ENCODE measurements around the gene ROR2. TPM values are rescaled to one million over a fixed set of nuclear protein-coding genes. Genes with fewer than 3 reads are reported as not detected.
A peak's percentile ranks its signal among the peaks of the same experiment; 100 is the strongest.

The ROR2 gene
- total RNA-seq = 3.0 and 5.2 TPM in 2 replicates

DNA sequence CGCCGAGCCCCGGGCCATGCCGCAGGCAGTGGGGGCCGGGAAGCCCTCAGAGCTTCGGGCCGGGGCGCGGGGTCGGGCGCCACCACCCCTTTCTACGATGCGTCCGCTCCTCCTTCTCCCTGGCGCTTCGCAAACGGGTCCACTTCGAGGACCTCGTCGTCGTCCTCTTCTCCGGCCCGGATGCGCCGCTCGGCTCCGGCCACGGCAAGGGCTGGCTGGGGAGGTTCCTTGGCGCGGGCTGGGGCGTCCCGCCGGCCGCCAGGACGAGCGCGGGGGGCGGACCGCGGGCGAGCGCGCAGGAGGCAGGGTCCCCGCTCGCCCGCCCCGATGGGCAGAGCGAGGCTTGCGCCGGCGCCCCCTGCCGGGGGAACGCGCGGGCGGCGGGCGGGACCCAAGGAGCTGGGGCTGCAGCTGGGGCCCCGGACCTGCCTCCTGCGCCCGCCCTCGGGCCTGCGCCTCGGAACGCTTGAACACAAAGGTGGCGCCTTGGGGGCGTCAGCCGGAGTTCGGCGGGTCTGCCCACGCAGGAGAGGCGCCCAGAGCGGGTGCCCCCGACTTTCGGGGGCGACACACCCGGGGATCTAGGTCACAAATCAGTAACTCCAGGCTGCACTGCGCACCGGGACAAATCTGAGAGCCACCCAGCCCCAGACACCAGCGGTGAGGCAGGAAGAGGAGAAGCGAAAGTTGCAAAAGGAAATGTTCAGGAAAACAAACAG, at the start of gene ROR2:
ROR2 (minus strand) TSS at position 283 of the 719 bp plus-strand sequence.
- H3K4me3 ChIP-seq (ENCODE audit: low read depth, low read length) = peak within 1 kb of the TSS; percentile 75
- peak; percentile 77 for DNase-seq (ENCODE audit: low read depth)
- TF ChIP-seq, protein P1, sequence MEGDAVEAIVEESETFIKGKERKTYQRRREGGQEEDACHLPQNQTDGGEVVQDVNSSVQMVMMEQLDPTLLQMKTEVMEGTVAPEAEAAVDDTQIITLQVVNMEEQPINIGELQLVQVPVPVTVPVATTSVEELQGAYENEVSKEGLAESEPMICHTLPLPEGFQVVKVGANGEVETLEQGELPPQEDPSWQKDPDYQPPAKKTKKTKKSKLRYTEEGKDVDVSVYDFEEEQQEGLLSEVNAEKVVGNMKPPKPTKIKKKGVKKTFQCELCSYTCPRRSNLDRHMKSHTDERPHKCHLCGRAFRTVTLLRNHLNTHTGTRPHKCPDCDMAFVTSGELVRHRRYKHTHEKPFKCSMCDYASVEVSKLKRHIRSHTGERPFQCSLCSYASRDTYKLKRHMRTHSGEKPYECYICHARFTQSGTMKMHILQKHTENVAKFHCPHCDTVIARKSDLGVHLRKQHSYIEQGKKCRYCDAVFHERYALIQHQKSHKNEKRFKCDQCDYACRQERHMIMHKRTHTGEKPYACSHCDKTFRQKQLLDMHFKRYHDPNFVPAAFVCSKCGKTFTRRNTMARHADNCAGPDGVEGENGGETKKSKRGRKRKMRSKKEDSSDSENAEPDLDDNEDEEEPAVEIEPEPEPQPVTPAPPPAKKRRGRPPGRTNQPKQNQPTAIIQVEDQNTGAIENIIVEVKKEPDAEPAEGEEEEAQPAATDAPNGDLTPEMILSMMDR (IDR thresholded peaks at IDR 0.05; ENCODE audit: insufficient read depth, low read depth, low read length) = peak; percentile 50

GRCh38 chr9:91995000-91995655, 45.1 kb upstream of the ROR2 start:
- H3K4me3 ChIP-seq (ENCODE audit: low read depth, low read length) = no peak overlapping the region
- no peak for DNase-seq (ENCODE audit: low read depth)
- TF ChIP-seq, protein P1 (IDR thresholded peaks at IDR 0.05; ENCODE audit: insufficient read depth, low read depth, low read length) = no peak

DNA sequence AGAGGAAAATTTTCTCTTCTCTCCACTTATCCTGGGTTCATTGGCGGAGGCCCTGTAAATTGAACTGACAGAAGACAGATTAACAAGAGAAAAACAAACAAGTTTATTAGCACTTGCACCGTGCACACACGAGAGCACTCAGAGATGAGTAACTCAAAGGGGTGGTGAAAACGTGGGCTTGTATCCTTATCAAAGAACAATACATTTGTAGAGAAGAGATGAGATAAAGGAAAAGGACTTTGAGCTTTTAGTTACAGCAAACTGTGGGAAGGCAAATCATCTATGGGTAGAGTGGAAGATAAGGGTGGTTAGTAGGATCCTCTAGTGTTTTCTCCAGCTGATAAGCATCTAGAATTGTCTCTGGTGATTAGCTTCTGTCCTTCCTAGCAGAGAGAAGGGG, 44.4 kb upstream of the ROR2 start:
- TF ChIP-seq, protein P1 (IDR thresholded peaks at IDR 0.05; ENCODE audit: insufficient read depth, low read depth, low read length) = no peak
- no peak overlapping the region for H3K4me3 ChIP-seq (ENCODE audit: low read depth, low read length)
- no peak for DNase-seq (ENCODE audit: low read depth)

DNA sequence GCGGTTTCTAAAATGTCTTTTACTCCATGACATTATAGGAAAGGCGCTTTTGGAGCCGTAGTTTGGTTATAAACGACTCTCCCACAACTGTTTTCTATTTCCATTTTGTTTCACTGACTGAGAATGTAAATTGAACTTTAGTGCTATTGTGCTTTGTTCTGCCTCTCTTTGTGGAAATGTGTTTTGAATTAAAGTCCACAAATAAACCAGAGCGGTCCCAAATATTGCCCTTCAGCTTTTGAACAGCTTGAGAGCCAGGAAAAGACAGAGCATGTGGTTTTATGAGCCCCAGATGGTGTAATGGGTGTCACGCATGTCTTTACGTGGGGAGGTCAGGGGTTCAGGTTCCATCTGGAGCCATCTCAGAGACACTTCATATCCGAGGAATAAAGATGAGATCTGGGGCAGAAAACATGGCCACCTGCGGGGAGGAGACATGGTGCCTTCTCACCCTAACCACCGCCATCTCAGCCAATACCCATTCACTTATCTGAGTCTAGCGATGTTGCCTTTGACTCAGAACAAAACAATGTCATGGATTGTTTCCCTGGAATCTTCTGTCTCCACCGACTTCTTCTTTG, 42.5 kb upstream of the ROR2 start:
- DNase-seq (ENCODE audit: low read depth) = peak; percentile 86
- TF ChIP-seq, protein P1 (IDR thresholded peaks at IDR 0.05; ENCODE audit: insufficient read depth, low read depth, low read length) = no peak
- no peak overlapping the region for H3K4me3 ChIP-seq (ENCODE audit: low read depth, low read length)

DNA sequence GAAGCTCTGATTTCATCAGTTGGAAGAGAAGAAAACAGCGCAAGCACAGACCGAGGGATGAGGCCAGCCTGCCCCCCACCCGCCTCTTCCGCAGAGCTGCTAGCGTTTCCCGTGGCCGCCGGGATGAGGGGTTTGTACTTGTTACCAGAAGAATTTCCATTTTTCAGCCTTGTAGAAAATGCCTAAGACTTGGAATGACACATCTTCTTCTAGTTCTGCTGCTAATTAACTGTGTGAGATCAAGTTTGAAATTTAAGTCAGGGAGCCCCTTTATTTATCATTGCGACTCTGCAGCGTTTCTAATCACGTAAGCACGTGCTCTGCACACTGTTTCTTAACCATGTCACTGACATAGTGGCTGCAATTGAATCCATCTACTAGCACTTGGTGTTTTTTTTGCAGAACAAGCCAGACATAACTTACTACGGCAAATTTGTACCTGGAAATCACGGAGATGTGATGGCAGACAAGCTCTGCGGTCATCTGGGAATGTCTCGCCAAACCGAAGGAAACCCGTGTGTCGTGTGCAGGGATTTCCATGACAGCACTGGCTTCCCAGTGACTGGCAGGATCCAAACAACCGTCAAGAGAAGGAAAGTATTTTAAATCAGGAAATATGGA, 41.8 kb upstream of the ROR2 start:
- DNase-seq (ENCODE audit: low read depth) = peak; percentile 33
- TF ChIP-seq, protein P1 (IDR thresholded peaks at IDR 0.05; ENCODE audit: insufficient read depth, low read depth, low read length) = no peak
- H3K4me3 ChIP-seq (ENCODE audit: low read depth, low read length) = peak overlapping the region; percentile 32

DNA sequence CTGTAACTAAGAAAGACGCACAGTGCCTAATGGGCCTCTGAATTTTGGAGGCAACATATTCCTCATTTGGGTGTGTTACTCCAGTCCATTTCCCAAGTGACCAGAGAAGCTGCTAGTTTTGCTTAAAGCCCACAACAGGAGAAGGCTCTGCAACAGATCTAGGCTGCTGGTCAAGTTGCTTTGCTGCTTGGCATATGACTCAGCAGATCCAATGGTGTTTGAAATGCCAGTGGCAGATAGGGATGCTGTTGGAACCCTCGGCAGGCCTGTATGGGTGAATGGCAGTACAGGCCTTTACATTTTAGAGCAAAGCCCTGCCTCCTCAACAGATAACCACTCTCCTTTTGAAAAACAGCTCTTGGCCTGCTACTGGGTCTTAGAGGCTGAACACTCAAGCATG, 36.2 kb upstream of the ROR2 start:
- H3K4me3 ChIP-seq (ENCODE audit: low read depth, low read length) = no peak overlapping the region
- TF ChIP-seq, protein P1 (IDR thresholded peaks at IDR 0.05; ENCODE audit: insufficient read depth, low read depth, low read length) = no peak
- no peak for DNase-seq (ENCODE audit: low read depth)

Data from fibroblast of villous mesenchyme (primary cell).